Aorta (tissue), 5 donors: ENCODE measurements around the gene RALGDS. TPM values are rescaled to one million over a fixed set of nuclear protein-coding genes. Genes with fewer than 3 reads are reported as not detected.
"Not testable (repeated sequence)": the region's sequence is repeated elsewhere in the genome, so short reads cannot be mapped to it uniquely, and the experiment has no call there.

ENCODE experiments used
- ATAC-seq: fragments of 200-7000 bp; cut with Tn5 transposase; one replicate; pipeline ENCODE4 v1.9.1; 2022; ENCODE audit warnings: moderate library complexity; ENCODE audit not compliant: low FRiP score
- DNase-seq, 2 donors: peaks; one replicate each; pipeline ENCODE4 v3.0.0-alpha.2; 2020
- H3K27ac ChIP-seq, 2 donors: one replicate each; pipeline ENCODE4 v1.5.1; 2013; ENCODE audit warnings: low read length in 2 of 2, mild to moderate bottlenecking in 2 of 2, moderate library complexity in 2 of 2, control low read depth in 1 of 2, inconsistent platforms in 1 of 2, low read depth in 1 of 2
- H3K27me3 ChIP-seq, 2 donors: one replicate each; pipeline ENCODE4 v1.6.1; 2013; ENCODE audit warnings: control low read depth in 1 of 2, low read length in 1 of 2, mild to moderate bottlenecking in 1 of 2, moderate library complexity in 1 of 2; ENCODE audit not compliant: insufficient read depth in 2 of 2, control insufficient read depth in 1 of 2
- H3K36me3 ChIP-seq, 2 donors: one replicate each; pipeline ENCODE4 v1.6.1; 2013; ENCODE audit warnings: control low read depth in 1 of 2, low read length in 1 of 2, mild to moderate bottlenecking in 1 of 2; ENCODE audit not compliant: insufficient read depth in 2 of 2, control insufficient read depth in 1 of 2
- H3K4me1 ChIP-seq, 2 donors: one replicate each; pipeline ENCODE4 v1.6.1; 2013; ENCODE audit warnings: low read length in 2 of 2, control low read depth in 1 of 2, mild to moderate bottlenecking in 1 of 2, moderate library complexity in 1 of 2; ENCODE audit not compliant: insufficient read depth in 2 of 2, control insufficient read depth in 1 of 2
- H3K4me3 ChIP-seq, 2 donors: one replicate each; pipeline ENCODE4 v1.5.1; 2013; ENCODE audit warnings: low read length in 2 of 2, control low read depth in 1 of 2, mild to moderate bottlenecking in 1 of 2
- H3K9me3 ChIP-seq: one replicate; pipeline ENCODE4 v1.6.1; 2013; ENCODE audit warnings: mild to moderate bottlenecking, low read length; ENCODE audit not compliant: control insufficient read depth
- WGBS, 2 donors: extraction: QIAGEN DNeasy Blood & Tissue Kit; methylation state at CpG; one replicate each; pipeline ENCODE4 v1.1.7; 2013; 5-methylcytosine and 5-hydroxymethylcytosine counted together
- intact Hi-C, 2 donors: fragments of 100-400 bp; cut with DNase I; formaldehyde crosslinking; loops; one replicate each; pipeline versions ENCODE4 v1.14.2 to v1.15.0; 2022
- long read RNA-seq, 2 donors: library from polyadenylated mRNA; unstranded; transcript quantifications; one replicate each; pipeline ENCODE4 v2.0.0, GENCODE V29; 2020 to 2021
- polyA plus RNA-seq, 2 donors: library from polyadenylated mRNA; stranded (reverse); fragments of 200-250 nt; gene quantifications; one replicate each; pipeline ENCODE4 v1.2.3, GENCODE V29; 2013
- total RNA-seq, 2 donors: library from RNA; stranded (reverse); fragmentation: NEBNext Ultra II Directional; extraction: Animal tissue kit (Norgen Biotek cat#: 25700); gene quantifications; one replicate each; pipeline ENCODE4 v1.2.1, GENCODE V29; 2021
- donor health status: healthy with polysubstance abuse.
- donor health status: Bipolar disorder and iron deficiency.
- donor health status: DM: no; HTN: no; CAD: no.
- donor health status: DM: no; HTN: no; CAD: no.
- donor health status: DM: yes; HTN: yes; CAD: no.

The RALGDS gene
- total RNA-seq (10 to 100 TPM; 32.7 to 61.2 TPM), polyA plus RNA-seq (10 to 100 TPM; 19.4 to 20.0 TPM)
- long read RNA-seq, donor 1, partial matches to known transcripts: 36 of 53 reads
- long read RNA-seq, donor 1, other reads (novel, unspliced or antisense): 9 of 53 reads
- long read RNA-seq, donor 2, transcript RALGDS-205 (18 exons, 3,801 nt): major isoform, 5 of 45 reads
- long read RNA-seq, donor 2, transcript RALGDS-201 (18 exons, 3,598 nt): major isoform, 5 of 45 reads
- long read RNA-seq, donor 2, partial matches to known transcripts: 16 of 45 reads
- long read RNA-seq, donor 2, other reads (novel, unspliced or antisense): 14 of 45 reads

- H3K9me3 ChIP-seq: no peaks in the 10 kb centered on the region
- H3K36me3 ChIP-seq: no peaks in the 10 kb centered on the region
- peak within 1 kb of the TSS in 1 of 2 donors; percentile 0 for H3K27ac ChIP-seq
- intact Hi-C loops: loop anchor here in 1 of 2 donors (2.0 kb wide), 1 partner anchor 27 kb away; no protein-coding TSS in a partner anchor
- no peaks in the 10 kb centered on the region for H3K4me1 ChIP-seq
- ATAC-seq (peak; percentile 88), DNase-seq (peak; percentile 91 to 97)
- 12 to 17% methylated on average over 33 to 53 of the region's 53 CpGs for WGBS, 2 donors
- no peaks in the 10 kb centered on the region for H3K27me3 ChIP-seq
- peak within 1 kb of the TSS; percentile 49 to 52 for H3K4me3 ChIP-seq
Observed at GRCh38 chr9:133121198-133121914, at the start of gene RALGDS. Gene RALGDS (minus strand): TSS chr9:133121240. CDS start chr9:133121154, 86 bp downstream.

GRCh38 chr9:133170716-133171115 lies 49.7 kb upstream of the RALGDS start:
- no peak for ATAC-seq
- Histone ChIP-seq H3K9me3 (no peaks in the 10 kb centered on the region), H3K27me3 (peaks cover 0 to 3% of the 10 kb centered on the region in 2 donors), H3K4me3 (no peak overlapping the region), H3K27ac (no peak overlapping the region), H3K36me3 (no peaks in the 10 kb centered on the region), H3K4me1 (no peaks in the 10 kb centered on the region)
- DNase-seq: no peak
- WGBS, 2 donors: 92 to 93% methylated on average over 11 of the region's 11 CpGs
- intact Hi-C loops: no loop called here

- H3K9me3 ChIP-seq, H3K4me1 ChIP-seq, H3K4me3 ChIP-seq, intact Hi-C loops, H3K27ac ChIP-seq, ATAC-seq, H3K27me3 ChIP-seq, H3K36me3 ChIP-seq: not testable (repeated sequence)
- 91 to 94% methylated on average over 12 of the region's 12 CpGs for WGBS, 2 donors
- DNase-seq: peak in 1 of 2 donors; percentile 35
Observed at GRCh38 chr9:133169687-133170086, 48.6 kb upstream of the RALGDS start.

GRCh38 chr9:133169102-133169501 lies 48.1 kb upstream of the RALGDS start:
- no peak for DNase-seq

GRCh38 chr9:133168432-133168831 lies 47.4 kb upstream of the RALGDS start:
- WGBS, 2 donors: 63 to 73% methylated on average over 6 of the region's 6 CpGs
- no peak for DNase-seq
- intact Hi-C loops: no loop called here
- no peak for ATAC-seq
- H3K27me3 ChIP-seq: peaks cover 0 to 3% of the 10 kb centered on the region in 2 donors
- H3K4me3 ChIP-seq: no peak overlapping the region
- no peak overlapping the region for H3K27ac ChIP-seq
- H3K36me3 ChIP-seq: no peaks in the 10 kb centered on the region
- H3K9me3 ChIP-seq: no peaks in the 10 kb centered on the region
- H3K4me1 ChIP-seq: no peaks in the 10 kb centered on the region

More at GRCh38 chr9:133169102-133169501, 48.1 kb upstream of the RALGDS start:
- H3K27me3 ChIP-seq: peaks cover 0 to 3% of the 10 kb centered on the region in 2 donors
- no peaks in the 10 kb centered on the region for H3K4me1 ChIP-seq
- no peak for ATAC-seq
- intact Hi-C loops: no loop called here
- WGBS, 2 donors: 92 to 97% methylated on average over 13 of the region's 13 CpGs
- H3K36me3 ChIP-seq: no peaks in the 10 kb centered on the region
- no peaks in the 10 kb centered on the region for H3K9me3 ChIP-seq
- no peak overlapping the region for H3K4me3 ChIP-seq
- no peak overlapping the region for H3K27ac ChIP-seq

DNA sequence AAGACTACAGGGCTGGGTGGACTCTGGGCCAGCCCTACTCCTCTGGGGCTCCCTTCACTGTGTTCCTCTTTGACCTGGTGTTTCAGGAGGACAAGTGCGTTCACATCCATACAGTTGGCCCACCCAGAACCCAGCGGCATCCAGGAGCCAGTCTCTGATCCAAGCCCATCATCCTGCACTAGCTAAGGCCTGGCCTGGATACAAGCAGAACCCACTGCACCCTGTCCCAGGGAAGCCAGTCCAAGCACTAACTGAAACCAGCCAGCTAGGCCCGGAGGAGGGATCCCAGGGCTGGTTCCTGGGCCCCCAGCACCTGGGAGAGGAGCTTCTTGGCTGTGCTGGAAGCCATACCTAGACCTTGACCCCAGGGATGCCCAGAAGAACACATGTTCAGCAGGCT lies 46.7 kb upstream of the RALGDS start:
- Histone ChIP-seq H3K4me3 (no peak overlapping the region), H3K4me1 (no peaks in the 10 kb centered on the region), H3K36me3 (no peaks in the 10 kb centered on the region), H3K27ac (no peak overlapping the region), H3K9me3 (no peaks in the 10 kb centered on the region), H3K27me3 (peaks cover 0 to 3% of the 10 kb centered on the region in 2 donors)
- no peak for ATAC-seq
- WGBS, 2 donors: 85 to 91% methylated on average over 3 of the region's 3 CpGs
- DNase-seq: peak in 1 of 2 donors; percentile 55
- intact Hi-C loops: no loop called here

- WGBS, 2 donors: 85 to 86% methylated on average over 3 of the region's 3 CpGs
- DNase-seq: peak in 1 of 2 donors; percentile 55
- Histone ChIP-seq H3K27ac (no peak overlapping the region), H3K36me3 (no peaks in the 10 kb centered on the region), H3K4me1 (no peaks in the 10 kb centered on the region), H3K27me3 (peaks cover 0 to 3% of the 10 kb centered on the region in 2 donors), H3K9me3 (no peaks in the 10 kb centered on the region), H3K4me3 (no peak overlapping the region)
- intact Hi-C loops: no loop called here
- no peak for ATAC-seq
Observed at GRCh38 chr9:133167096-133167730, 46.2 kb upstream of the RALGDS start.

- Histone ChIP-seq H3K4me1 (no peaks in the 10 kb centered on the region), H3K27me3 (peaks cover 0 to 3% of the 10 kb centered on the region in 2 donors), H3K27ac (no peak overlapping the region), H3K4me3 (no peak overlapping the region), H3K36me3 (no peaks in the 10 kb centered on the region), H3K9me3 (no peaks in the 10 kb centered on the region)
- no peak for ATAC-seq
- DNase-seq: peak in 1 of 2 donors; percentile 70
- 81 to 83% methylated on average over 17 of the region's 17 CpGs for WGBS, 2 donors
- intact Hi-C loops: no loop called here
Observed at GRCh38 chr9:133166392-133166791, 45.4 kb upstream of the RALGDS start.
